HG03558 (cell line): ENCODE measurements around the gene THRB.

ENCODE experiments used
- ATAC-seq: cut with Tn5 transposase; IDR thresholded peaks from one replicate; pipeline ENCODE4 v1.9.1; 2021; ENCODE audit warnings: moderate number of reproducible peaks; ENCODE audit not compliant: unreplicated experiment; ENCODE audit errors: extremely low read depth

The THRB gene

GRCh38 chr3:24494618-24495325, at the start of gene THRB:
Gene THRB, minus strand, starts transcription at chr3:24494850.
- no peak for ATAC-seq

DNA sequence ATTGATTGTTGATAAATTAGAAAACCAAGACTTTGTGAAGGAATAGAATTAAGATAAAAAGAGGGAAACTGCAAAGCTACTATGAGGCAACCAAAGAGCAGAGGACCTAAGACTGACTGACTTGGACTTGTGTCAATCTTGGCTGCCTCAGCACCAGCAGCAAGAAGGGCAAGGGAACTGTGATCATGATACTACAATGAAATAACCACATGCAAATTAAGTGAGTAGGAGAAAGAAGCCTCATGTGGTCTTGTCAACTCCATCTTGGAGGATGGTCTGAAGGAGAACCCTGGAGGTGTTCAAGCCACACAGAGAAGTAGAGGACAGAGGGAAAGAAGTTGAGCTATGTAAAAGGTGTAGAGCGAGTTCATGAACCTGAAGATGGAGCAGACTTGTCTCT, 47.3 kb upstream of the THRB start:
- no peak for ATAC-seq

DNA sequence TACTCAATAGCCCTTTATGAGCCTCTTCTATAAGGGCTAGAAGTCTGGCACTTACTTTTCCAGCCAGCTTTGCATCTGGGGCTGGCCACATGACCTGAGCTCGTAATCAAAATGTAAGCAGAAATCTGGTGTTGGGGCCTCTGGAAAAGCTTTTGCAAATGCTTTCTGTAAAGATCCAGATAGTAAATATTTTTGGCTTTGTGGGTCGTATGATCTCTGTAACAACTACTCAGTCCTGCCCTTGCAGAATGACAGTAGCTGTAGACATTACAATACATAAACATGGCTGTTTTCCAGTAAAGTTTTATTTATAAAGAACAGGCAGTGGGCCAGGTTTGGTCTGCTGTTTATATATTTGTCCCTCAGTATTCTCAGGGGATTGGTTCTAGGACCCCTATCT, 46.2 kb upstream of the THRB start:
- no peak for ATAC-seq

DNA sequence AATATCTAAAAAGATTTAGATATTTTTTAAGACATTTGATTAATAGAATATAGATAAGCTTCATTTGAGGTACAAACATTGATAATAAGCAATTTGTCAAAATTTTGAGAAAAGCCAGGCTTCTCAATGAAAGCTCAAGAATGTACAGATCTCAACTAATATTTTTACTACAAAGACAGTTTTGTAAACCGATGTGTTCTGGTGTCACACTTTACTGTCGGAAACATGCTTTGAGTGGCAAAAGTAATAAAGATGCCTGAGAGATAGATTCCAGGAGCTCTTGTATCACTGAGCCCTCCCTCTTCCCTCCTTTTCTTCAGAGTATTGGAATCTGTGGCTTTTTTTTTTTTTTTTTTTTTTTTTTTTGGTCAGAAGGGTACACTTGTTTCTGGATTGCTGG, 45.0 kb upstream of the THRB start:
- no peak for ATAC-seq

DNA sequence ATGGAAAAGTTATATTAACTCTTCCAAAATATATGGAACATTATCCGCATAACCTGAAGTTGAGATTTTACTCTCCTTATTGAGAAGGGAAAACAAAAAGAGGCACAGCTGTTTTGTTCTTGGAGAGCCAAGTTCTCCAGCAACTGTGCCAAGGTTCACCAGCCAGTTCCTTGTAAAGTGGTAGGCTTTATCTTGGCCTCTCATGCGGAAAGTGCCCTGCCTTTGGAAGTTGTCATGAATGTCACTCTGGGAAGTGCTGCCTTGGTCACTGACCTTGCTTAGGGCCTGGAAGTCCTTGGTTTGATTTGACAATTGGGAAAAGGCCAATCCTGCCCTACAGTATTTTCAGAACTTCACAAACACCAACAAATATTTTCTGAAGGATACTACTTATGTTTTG, 44.2 kb upstream of the THRB start:
- ATAC-seq = no peak

DNA sequence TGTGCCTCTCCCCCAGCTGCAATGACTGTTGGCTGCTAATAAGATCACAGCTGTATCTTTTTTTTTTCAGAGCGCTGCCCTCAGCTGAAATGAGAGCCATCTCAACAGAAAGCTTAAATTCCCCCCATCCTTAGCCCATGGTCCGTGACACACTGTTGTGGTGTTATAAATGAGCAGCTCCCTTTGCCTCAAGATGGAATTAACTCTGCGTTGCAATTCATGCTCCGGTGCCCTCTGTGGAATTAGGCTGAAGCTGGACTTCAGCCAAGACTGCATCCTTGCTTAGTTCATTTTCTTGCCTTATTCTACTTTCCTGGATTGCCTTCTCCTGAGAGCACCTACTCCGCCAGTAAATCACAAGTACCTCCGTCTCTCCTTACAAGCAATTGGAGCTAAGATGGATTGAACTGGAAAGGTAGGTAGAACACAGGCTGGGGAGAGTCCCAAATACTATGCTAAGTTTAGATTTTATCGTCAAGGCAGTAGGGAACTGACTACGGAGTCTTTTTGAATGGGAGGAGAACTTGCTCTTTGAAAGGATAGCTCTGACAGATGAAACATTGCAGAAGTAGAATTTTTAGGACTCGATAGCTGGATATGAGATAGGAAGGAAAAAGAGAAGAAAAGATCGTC, 39.0 kb upstream of the THRB start:
- no peak for ATAC-seq

DNA sequence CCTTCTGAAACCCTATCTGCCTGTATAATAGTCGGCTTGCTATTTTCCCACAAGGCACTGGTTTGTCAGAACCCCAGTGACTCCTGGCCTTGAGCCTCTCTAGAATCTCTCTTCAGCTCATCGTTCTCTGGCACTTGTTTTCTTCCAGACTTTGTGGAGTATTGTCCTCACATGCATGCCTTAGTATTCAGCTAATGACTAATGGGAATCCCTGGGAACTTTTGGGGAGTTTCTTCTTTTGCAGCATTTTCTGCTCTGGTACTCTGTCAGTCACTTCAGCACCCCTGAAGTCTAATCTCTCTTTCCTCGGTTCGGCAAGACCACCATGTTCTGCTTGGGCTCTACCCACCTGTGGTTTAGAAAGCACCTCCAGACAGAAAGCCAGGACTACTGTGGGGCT, 35.8 kb upstream of the THRB start:
- ATAC-seq = no peak

- ATAC-seq = no peak
These were observed 34.6 kb upstream of the THRB start for GRCh38 chr3:24529210-24529609.

GRCh38 chr3:24526640-24527212, 32.1 kb upstream of the THRB start:
- ATAC-seq = no peak

DNA sequence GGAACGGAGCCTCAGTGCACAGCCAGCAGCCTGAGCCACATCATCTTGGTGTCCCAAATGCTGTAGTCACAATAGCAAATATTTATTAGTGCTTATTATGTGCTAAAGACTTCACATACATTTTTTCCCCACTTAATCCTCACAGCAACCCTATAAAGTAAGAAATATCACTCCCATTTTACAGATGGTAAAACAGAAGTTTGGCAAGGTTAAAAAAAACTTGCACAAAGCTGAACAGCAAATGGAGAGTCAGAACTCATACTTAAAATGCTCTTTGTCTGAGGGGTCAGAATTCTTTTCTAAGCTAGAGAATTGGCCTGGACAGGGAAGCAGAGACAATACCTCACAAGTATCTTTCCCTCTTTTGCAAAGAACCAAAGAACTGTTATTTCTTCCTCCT, 30.9 kb upstream of the THRB start:
- ATAC-seq = no peak

DNA sequence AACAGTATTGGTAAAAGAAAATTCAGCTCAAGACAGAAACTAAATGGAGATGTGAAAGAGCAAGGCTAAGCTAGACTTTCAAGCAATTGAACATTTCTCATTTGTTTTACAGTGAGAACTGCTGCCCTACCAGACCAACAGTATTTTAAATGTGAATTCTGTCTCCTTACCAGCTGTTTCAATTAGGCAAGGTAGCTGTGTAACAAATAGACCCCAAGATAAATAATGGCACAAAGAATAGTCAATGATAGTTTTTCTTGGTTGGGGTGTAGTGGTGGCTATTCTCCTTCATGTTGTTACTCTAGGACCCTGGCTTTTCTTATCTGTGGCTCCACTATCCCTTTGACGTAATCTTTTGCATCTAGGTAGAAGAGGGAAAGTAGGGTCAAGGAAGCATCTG, 30.4 kb upstream of the THRB start:
- ATAC-seq = no peak

- no peak for ATAC-seq
These were observed 29.5 kb upstream of the THRB start for GRCh38 chr3:24523988-24524727.

GRCh38 chr3:24523215-24523614, 28.6 kb upstream of the THRB start:
- ATAC-seq = no peak

GRCh38 chr3:24522146-24522579, 27.5 kb upstream of the THRB start:
- ATAC-seq = no peak

DNA sequence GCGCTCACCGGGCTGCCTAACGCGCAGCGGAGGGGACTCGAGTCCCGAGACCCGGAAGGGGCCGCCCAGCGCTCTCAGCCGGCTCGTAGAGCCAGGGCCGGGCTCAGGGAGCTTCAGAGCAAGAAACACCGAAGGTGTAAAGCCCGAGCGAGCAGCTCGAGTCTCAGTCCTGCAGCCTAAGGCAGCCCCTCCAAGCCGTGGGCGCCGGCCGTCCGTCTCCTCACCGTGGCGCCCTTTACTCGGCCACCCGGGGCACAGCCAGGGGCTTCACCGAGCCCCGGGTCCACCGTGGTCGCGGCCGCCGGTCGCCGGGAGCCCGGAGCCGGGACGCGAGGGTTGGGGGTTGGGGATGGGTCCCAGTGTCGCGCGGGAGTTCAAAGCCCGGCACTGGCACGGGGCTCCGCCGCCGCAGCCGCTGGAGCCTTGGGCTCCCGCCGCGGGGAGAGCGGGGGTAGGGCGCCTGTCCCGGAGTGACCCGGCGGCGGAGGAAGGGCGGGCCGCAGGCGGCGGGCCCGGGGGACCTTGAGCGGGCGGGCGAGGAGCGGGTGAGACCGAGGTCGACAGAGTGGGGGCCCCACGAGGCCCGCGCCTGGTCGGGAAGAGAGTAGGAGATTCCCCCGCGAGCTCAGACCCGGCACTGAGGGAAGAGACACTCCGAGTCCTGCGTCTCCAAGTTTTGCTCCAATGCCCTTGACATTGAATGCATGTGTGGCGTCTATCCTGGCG, 26.9 kb upstream of the THRB start:
- ATAC-seq = no peak

- ATAC-seq = no peak
These were observed 26.3 kb upstream of the THRB start for GRCh38 chr3:24520976-24521419.

- no peak for ATAC-seq
These were observed 25.4 kb upstream of the THRB start for GRCh38 chr3:24520101-24520495.

GRCh38 chr3:24519368-24520100, 24.9 kb upstream of the THRB start:
- ATAC-seq = no peak

DNA sequence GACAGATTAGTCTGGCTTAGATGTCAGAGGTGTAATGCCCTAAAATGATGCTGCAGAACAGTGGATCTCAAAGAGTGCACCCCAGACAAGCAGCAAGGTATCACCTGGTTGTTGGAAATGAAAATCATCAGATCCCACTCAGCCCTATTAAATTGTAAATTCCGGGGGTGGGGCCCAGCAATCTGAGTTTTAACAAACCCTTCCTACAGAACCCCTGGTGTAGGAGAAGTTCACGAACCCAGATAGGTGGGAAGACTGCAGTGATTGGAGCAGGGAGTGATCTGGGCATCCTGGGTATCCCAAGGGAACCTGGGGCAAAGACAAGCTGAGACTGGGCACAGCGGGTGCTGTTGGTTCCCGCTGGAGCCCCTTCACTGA, 24.3 kb upstream of the THRB start:
- ATAC-seq = no peak

- ATAC-seq = no peak
These were observed 19.5 kb upstream of the THRB start for GRCh38 chr3:24514119-24514518.
